ENCODE data around the gene SOHLH1.

GRCh38 chr9:135655317-135655716 lies 44.0 kb downstream of the SOHLH1 start:
- no peak for TF ChIP-seq CTCF (conservative IDR thresholded peaks at IDR 0.05; ENCODE audit: low read length)
- TF ChIP-seq EZH2phosphoT487 (IDR thresholded peaks at IDR 0.05; ENCODE audit: borderline replicate concordance, low read depth, low read length), result no peak
